Measurements from ENCODE around the gene DAG1. TPM values are rescaled to one million over a fixed set of nuclear protein-coding genes. Genes with fewer than 3 reads are reported as not detected.

The DAG1 gene
- total and polyA plus RNA-seq, 10 of the 15 experiments (the other 5 are each of a cell fraction or from before 2014, with no cell fraction given), result 0.33 to 16.3 (median 9.2) TPM

GRCh38 chr3:49536875-49537533 is 66.9 kb downstream of the DAG1 start:
- Histone ChIP-seq H3K27me3 (replicated peaks in 1 of 2; ENCODE audit: control insufficient read depth in 2 of 2, insufficient read depth in 2 of 2, low read length in 1 of 2) (no peaks in the 10 kb centered on the region), H2AFZ (ENCODE audit: control insufficient read depth, low read depth, low read length) (no peak overlapping the region), H3K27ac (ENCODE audit: control insufficient read depth, insufficient read depth) (no peak overlapping the region), H4K20me1 (ENCODE audit: control insufficient read depth, insufficient read depth) (no peaks in the 10 kb centered on the region), H3K4me3 (no peak overlapping the region), H3K4me1 (ENCODE audit: control insufficient read depth, insufficient read depth, low read length) (peaks cover 5% of the 10 kb centered on the region; the same call in 1 of the 2 replicates), H3K9me3 (replicated peaks; ENCODE audit: control insufficient read depth, insufficient read depth, low read length) (no peaks in the 10 kb centered on the region), H3K79me2 (ENCODE audit: control insufficient read depth, insufficient read depth, low read length) (no peaks in the 10 kb centered on the region), H3K9ac (ENCODE audit: control insufficient read depth, insufficient read depth, low read length) (no peak overlapping the region), H3K4me2 (ENCODE audit: control insufficient read depth, insufficient read depth) (no peak overlapping the region), H3K36me3 (ENCODE audit: control insufficient read depth in 2 of 2, insufficient read depth in 2 of 2, low read length in 1 of 2) (peaks cover 0 to 10% of the 10 kb centered on the region in 2 experiments; a peak in 3 of 4 replicates)
- POLR2A ChIA-PET, result interaction anchor here (0.7 to 1.3 kb wide), 2 partner anchors 37 to 135 kb away, joined by 3 to 10 read pairs; no protein-coding TSS in a partner anchor
- TF ChIP-seq ZNF217 (IDR thresholded peaks at IDR 0.05), result no peak
- TF ChIP-seq SKIL (IDR thresholded peaks at IDR 0.05; ENCODE audit: low read depth, poor library complexity, severe bottlenecking), result no peak
- TF ChIP-seq RELA (IDR thresholded peaks at IDR 0.05; ENCODE audit: borderline replicate concordance, partially characterized antibody), result no peak
- TF ChIP-seq, protein P1, sequence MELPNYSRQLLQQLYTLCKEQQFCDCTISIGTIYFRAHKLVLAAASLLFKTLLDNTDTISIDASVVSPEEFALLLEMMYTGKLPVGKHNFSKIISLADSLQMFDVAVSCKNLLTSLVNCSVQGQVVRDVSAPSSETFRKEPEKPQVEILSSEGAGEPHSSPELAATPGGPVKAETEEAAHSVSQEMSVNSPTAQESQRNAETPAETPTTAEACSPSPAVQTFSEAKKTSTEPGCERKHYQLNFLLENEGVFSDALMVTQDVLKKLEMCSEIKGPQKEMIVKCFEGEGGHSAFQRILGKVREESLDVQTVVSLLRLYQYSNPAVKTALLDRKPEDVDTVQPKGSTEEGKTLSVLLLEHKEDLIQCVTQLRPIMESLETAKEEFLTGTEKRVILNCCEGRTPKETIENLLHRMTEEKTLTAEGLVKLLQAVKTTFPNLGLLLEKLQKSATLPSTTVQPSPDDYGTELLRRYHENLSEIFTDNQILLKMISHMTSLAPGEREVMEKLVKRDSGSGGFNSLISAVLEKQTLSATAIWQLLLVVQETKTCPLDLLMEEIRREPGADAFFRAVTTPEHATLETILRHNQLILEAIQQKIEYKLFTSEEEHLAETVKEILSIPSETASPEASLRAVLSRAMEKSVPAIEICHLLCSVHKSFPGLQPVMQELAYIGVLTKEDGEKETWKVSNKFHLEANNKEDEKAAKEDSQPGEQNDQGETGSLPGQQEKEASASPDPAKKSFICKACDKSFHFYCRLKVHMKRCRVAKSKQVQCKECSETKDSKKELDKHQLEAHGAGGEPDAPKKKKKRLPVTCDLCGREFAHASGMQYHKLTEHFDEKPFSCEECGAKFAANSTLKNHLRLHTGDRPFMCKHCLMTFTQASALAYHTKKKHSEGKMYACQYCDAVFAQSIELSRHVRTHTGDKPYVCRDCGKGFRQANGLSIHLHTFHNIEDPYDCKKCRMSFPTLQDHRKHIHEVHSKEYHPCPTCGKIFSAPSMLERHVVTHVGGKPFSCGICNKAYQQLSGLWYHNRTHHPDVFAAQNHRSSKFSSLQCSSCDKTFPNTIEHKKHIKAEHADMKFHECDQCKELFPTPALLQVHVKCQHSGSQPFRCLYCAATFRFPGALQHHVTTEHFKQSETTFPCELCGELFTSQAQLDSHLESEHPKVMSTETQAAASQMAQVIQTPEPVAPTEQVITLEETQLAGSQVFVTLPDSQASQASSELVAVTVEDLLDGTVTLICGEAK (IDR thresholded peaks at IDR 0.05; ENCODE audit: borderline replicate concordance), result no peak
- no peak for TF ChIP-seq IKZF1 (conservative IDR thresholded peaks at IDR 0.05)
- no peak for TF ChIP-seq ASH2L (IDR thresholded peaks at IDR 0.05; ENCODE audit: borderline replicate concordance, low read depth)
- TF ChIP-seq IKZF2 (IDR thresholded peaks at IDR 0.05), result no peak
- no peak for TF ChIP-seq USF1 (IDR thresholded peaks at IDR 0.05; ENCODE audit: borderline replicate concordance, extremely low read length, insufficient read depth, low read depth, low read length)
- TF ChIP-seq, protein P2, sequence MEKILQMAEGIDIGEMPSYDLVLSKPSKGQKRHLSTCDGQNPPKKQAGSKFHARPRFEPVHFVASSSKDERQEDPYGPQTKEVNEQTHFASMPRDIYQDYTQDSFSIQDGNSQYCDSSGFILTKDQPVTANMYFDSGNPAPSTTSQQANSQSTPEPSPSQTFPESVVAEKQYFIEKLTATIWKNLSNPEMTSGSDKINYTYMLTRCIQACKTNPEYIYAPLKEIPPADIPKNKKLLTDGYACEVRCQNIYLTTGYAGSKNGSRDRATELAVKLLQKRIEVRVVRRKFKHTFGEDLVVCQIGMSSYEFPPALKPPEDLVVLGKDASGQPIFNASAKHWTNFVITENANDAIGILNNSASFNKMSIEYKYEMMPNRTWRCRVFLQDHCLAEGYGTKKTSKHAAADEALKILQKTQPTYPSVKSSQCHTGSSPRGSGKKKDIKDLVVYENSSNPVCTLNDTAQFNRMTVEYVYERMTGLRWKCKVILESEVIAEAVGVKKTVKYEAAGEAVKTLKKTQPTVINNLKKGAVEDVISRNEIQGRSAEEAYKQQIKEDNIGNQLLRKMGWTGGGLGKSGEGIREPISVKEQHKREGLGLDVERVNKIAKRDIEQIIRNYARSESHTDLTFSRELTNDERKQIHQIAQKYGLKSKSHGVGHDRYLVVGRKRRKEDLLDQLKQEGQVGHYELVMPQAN (conservative IDR thresholded peaks at IDR 0.05), result no peak
- TF ChIP-seq EGR1 (IDR thresholded peaks at IDR 0.05; ENCODE audit: borderline replicate concordance in 1 of 2, low read depth in 2 of 2, low read length in 2 of 2), result no peak
- no peak for TF ChIP-seq YY1 (IDR thresholded peaks at IDR 0.05; ENCODE audit: low read depth, low read length)
- in situ Hi-C loops (cut with MboI) (loop anchor here (10.0 kb wide), 1 partner anchor 138 kb away; the partner anchor contains the start of gene APEH), intact Hi-C loops (cut with micrococcal nuclease; ENCODE audit: unreplicated experiment) (no loop called here)
- ATAC-seq (no peak), FAIRE-seq (no peak), DNase-seq (ENCODE audit: low read depth, low spot score) (no peak)
- WGBS (ENCODE audit: insufficient coverage, insufficient replicate concordance, low lambda C conversion rate, missing lambda C conversion rate), result 77% methylated on average over 16 of the region's 16 CpGs
- SMC1A ChIA-PET (ENCODE audit: uncharacterized antibody, unreplicated experiment), result interaction anchor here (0.6 to 7.4 kb wide), 3 partner anchors 21 to 135 kb away, joined by 3 to 86 read pairs (median 3); no protein-coding TSS in a partner anchor
- BruUV-seq (replicated peaks), result no TSS peak
- CTCF ChIA-PET, result interaction anchor here (0.6 to 7.0 kb wide), 6 partner anchors 9 to 371 kb away, joined by 3 to 210 read pairs (median 3); no protein-coding TSS in a partner anchor
- RAD21 ChIA-PET (ENCODE audit: unreplicated experiment), result interaction anchor here (1.0 to 3.1 kb wide), 3 partner anchors 17 to 135 kb away, joined by 3 to 18 read pairs (median 4); partner anchors contain the start of genes BSN and DAG1

All from GM12878 (cell line).